ENCODE data around the gene SDHB. TPM values are rescaled to one million over a fixed set of nuclear protein-coding genes. Genes with fewer than 3 reads are reported as not detected.

Gene SDHB
- total and polyA plus RNA-seq, 10 donors: 49.1 to 132 (median 83.7) TPM

- WGBS, 5 donors: 71 to 92% (median 87%) methylated on average over 6 to 9 of the region's 9 CpGs
- H3K9me3 ChIP-seq: no peaks in the 10 kb centered on the region
- no peak for TF ChIP-seq CTCF (IDR thresholded peaks at IDR 0.05 in 8 of 11, conservative IDR thresholded peaks at IDR 0.05 in 3 of 11)
- no peak for TF ChIP-seq POLR2AphosphoS5 (IDR thresholded peaks at IDR 0.05)
- TF ChIP-seq POLR2A (IDR thresholded peaks at IDR 0.05): no peak
- H3K27me3 ChIP-seq (replicated peaks in 1 of 7): no peaks in the 10 kb centered on the region
- no peaks in the 10 kb centered on the region for H3K4me1 ChIP-seq
- H3K36me3 ChIP-seq: peaks cover 0 to 33% (median 8%) of the 10 kb centered on the region in 6 donors
- intact Hi-C loops (cut with DNase I; ENCODE audit: low total_unique reads): no loop called here
- no peak overlapping the region for H3K4me3 ChIP-seq
- DNase-seq: no peak
- no peak overlapping the region for H3K27ac ChIP-seq
Measured at GRCh38 chr1:16973215-16973614, 80.6 kb downstream of the SDHB start.

- H3K36me3 ChIP-seq: peaks cover 0 to 42% (median 11%) of the 10 kb centered on the region in 6 donors
- no peak overlapping the region for H3K4me3 ChIP-seq
- intact Hi-C loops (cut with DNase I; ENCODE audit: low total_unique reads): no loop called here
- DNase-seq: no peak
- WGBS, 5 donors: 80 to 85% (median 84%) methylated on average over 11 of the region's 11 CpGs
- H3K4me1 ChIP-seq: no peaks in the 10 kb centered on the region
- no peaks in the 10 kb centered on the region for H3K9me3 ChIP-seq
- no peaks in the 10 kb centered on the region for H3K27me3 ChIP-seq (replicated peaks in 1 of 7)
- H3K27ac ChIP-seq: no peak overlapping the region
- TF ChIP-seq POLR2AphosphoS5 (IDR thresholded peaks at IDR 0.05): no peak
- no peak for TF ChIP-seq CTCF (IDR thresholded peaks at IDR 0.05 in 8 of 11, conservative IDR thresholded peaks at IDR 0.05 in 3 of 11)
- no peak for TF ChIP-seq POLR2A (IDR thresholded peaks at IDR 0.05)
Measured at GRCh38 chr1:16972189-16972895, 81.5 kb downstream of the SDHB start.

GRCh38 chr1:16971341-16972188 is 82.3 kb downstream of the SDHB start:
- H3K36me3 ChIP-seq: peaks cover 0 to 50% (median 12%) of the 10 kb centered on the region in 6 donors
- no peaks in the 10 kb centered on the region for H3K4me1 ChIP-seq
- H3K27me3 ChIP-seq (replicated peaks in 1 of 7): no peaks in the 10 kb centered on the region
- 84 to 88% (median 87%) methylated on average over 22 to 28 of the region's 28 CpGs for WGBS, 5 donors
- DNase-seq: no peak
- no peak overlapping the region for H3K4me3 ChIP-seq
- no peak overlapping the region for H3K27ac ChIP-seq
- TF ChIP-seq CTCF (IDR thresholded peaks at IDR 0.05 in 8 of 11, conservative IDR thresholded peaks at IDR 0.05 in 3 of 11) (no peak), POLR2AphosphoS5 (IDR thresholded peaks at IDR 0.05) (no peak), POLR2A (IDR thresholded peaks at IDR 0.05) (no peak)
- intact Hi-C loops (cut with DNase I; ENCODE audit: low total_unique reads): no loop called here
- H3K9me3 ChIP-seq: no peaks in the 10 kb centered on the region

Measured in spleen (tissue), 11 donors.